HUES6 (cell line): ENCODE measurements around the gene PRICKLE2.

ENCODE experiments used
- H3K27ac ChIP-seq: 2 replicates; pipeline ENCODE4 v1.7.0; 2013; ENCODE audit warnings: low read depth, mild to moderate bottlenecking, low read length, inconsistent platforms
- H3K27me3 ChIP-seq: 2 replicates; pipeline ENCODE4 v1.6.1; 2013; ENCODE audit warnings: low read length; ENCODE audit not compliant: control insufficient read depth, insufficient read depth
- H3K36me3 ChIP-seq: 2 replicates; pipeline ENCODE4 v1.6.1; 2013; ENCODE audit warnings: low read length; ENCODE audit not compliant: control insufficient read depth, insufficient read depth
- H3K4me1 ChIP-seq: 2 replicates; pipeline ENCODE4 v1.6.1; 2013; ENCODE audit warnings: low read length; ENCODE audit not compliant: control insufficient read depth, insufficient read depth
- H3K4me3 ChIP-seq: 2 replicates; pipeline ENCODE4 v1.5.1; 2013; ENCODE audit warnings: low read depth, low read length
- H3K9ac ChIP-seq: one replicate; pipeline ENCODE4 v1.6.1; 2013; ENCODE audit warnings: mild to moderate bottlenecking, low read length
- H3K9me3 ChIP-seq: 2 replicates; pipeline ENCODE4 v1.6.1; 2013; ENCODE audit warnings: low read depth, low read length; ENCODE audit not compliant: control insufficient read depth, insufficient read depth

PRICKLE2 gene

GRCh38 chr3:64166584-64167162, 58.6 kb downstream of the PRICKLE2 start:
- H3K9ac ChIP-seq: no peak overlapping the region
- H3K4me1 ChIP-seq: peaks cover 32% of the 10 kb centered on the region
- H3K27me3 ChIP-seq: no peaks in the 10 kb centered on the region
- H3K27ac ChIP-seq: no peak overlapping the region
- H3K9me3 ChIP-seq: no peaks in the 10 kb centered on the region
- no peaks in the 10 kb centered on the region for H3K36me3 ChIP-seq
- no peak overlapping the region for H3K4me3 ChIP-seq

- peaks cover 36% of the 10 kb centered on the region for H3K4me1 ChIP-seq
- H3K27me3 ChIP-seq: no peaks in the 10 kb centered on the region
- H3K9me3 ChIP-seq: no peaks in the 10 kb centered on the region
- H3K4me3 ChIP-seq: no peak overlapping the region
- no peak overlapping the region for H3K9ac ChIP-seq
- no peaks in the 10 kb centered on the region for H3K36me3 ChIP-seq
- no peak overlapping the region for H3K27ac ChIP-seq
These were observed 60.9 kb downstream of the PRICKLE2 start for GRCh38 chr3:64164349-64164748.

GRCh38 chr3:64163755-64164148, 61.5 kb downstream of the PRICKLE2 start:
- H3K4me3 ChIP-seq: no peak overlapping the region
- H3K27ac ChIP-seq: no peak overlapping the region
- no peak overlapping the region for H3K9ac ChIP-seq
- H3K36me3 ChIP-seq: no peaks in the 10 kb centered on the region
- no peaks in the 10 kb centered on the region for H3K27me3 ChIP-seq
- H3K9me3 ChIP-seq: no peaks in the 10 kb centered on the region
- H3K4me1 ChIP-seq: peaks cover 36% of the 10 kb centered on the region

DNA sequence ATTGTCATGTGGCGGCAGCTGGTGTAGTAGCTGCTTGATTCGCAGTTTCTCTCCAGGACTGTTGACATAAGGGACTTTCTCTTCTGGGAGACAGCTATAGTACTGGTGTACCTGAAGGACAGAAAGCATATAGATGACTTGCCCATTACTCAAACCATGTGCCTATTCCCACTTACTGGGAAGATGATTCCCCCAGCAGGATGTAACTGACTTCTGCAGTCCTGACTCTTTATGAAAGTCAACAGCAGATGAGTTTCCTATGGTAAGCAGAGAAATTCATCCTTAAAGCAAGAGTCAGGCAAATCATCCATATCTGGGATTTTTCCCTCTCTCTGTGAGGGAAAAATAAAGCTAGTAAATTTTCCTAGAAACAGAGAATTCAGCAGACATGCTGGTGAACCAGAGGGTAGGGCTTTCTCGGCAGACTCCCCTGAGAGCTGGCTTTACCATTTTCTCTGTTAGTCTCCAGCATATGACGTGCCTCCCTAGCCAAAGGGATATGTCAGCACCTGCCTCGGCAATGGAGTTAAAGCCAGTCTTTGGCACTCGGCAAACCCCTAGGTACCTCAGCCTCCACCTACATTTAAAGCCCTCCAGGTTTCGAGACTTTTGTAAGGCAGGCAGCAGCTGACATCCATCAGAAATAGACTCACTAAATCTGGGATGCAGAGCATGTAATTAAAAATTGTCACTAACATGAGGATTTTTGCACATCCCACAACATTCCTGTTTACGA, 62.1 kb downstream of the PRICKLE2 start:
- H3K9me3 ChIP-seq: no peaks in the 10 kb centered on the region

DNA sequence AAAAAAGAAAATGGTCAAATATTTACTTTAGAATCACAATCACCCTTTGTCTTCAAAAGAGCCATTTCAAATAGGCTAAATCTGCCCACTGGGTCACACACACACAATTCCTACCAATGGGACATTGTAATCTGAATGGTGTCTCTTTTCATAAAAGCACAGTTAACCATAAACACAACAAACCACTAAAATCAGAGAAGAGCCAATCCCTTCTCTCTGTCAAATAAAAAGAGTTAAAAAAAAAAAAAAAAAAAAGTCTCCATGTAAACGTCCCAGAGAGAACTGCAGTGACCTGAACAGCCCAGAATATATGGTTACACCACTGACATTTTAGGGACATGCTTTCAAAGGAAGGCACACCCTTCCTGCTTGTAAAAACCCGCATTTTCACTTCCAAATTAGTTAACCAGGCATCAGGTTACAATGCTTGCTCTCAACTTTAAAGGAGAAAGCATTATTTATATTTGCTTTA, 63.7 kb downstream of the PRICKLE2 start:
- peaks cover 39% of the 10 kb centered on the region for H3K4me1 ChIP-seq
- H3K36me3 ChIP-seq: no peaks in the 10 kb centered on the region
- no peak overlapping the region for H3K27ac ChIP-seq
- no peaks in the 10 kb centered on the region for H3K9me3 ChIP-seq
- no peaks in the 10 kb centered on the region for H3K27me3 ChIP-seq
- H3K9ac ChIP-seq: no peak overlapping the region
- no peak overlapping the region for H3K4me3 ChIP-seq

More for the DNA sequence above, 62.1 kb downstream of the PRICKLE2 start:
- no peaks in the 10 kb centered on the region for H3K36me3 ChIP-seq
- H3K9ac ChIP-seq: no peak overlapping the region
- no peak overlapping the region for H3K27ac ChIP-seq
- peaks cover 36% of the 10 kb centered on the region for H3K4me1 ChIP-seq
- H3K27me3 ChIP-seq: no peaks in the 10 kb centered on the region
- H3K4me3 ChIP-seq: no peak overlapping the region

DNA sequence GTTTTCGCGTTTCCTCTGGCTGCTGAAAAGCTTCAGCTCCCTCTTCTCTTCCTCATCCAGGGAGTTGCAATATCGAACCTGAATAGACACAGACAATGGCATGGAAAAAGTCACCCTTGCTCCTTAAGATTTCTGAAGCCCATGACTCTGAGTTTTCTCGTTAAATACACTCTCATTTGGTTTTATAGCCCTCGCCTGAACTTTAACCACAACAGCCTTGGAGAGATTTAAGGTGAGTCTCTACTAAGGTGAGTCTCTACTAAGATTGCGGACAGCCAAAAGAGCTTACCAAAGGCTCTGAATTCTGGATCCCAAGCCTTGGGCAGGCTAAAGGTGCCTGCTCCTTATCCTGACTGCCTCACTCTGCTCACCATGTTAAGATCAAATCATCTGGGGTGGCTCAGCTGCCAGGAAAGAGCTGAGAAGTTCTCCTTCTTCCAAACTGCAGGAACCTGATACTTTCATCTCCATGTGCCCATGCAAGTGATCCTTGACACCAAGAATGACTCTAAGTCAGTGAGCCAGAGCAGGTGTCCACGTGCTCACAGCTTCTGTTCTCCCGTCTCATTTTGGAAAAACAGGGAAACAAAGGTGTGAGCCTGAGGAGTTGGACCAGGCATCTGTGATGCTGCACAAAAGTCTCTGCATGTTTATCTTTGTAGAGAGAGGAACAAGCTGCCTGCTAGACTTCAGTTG, 65.1 kb downstream of the PRICKLE2 start:
- no peak overlapping the region for H3K9ac ChIP-seq
- no peak overlapping the region for H3K4me3 ChIP-seq
- H3K36me3 ChIP-seq: no peaks in the 10 kb centered on the region
- H3K27me3 ChIP-seq: no peaks in the 10 kb centered on the region
- H3K27ac ChIP-seq: no peak overlapping the region
- H3K4me1 ChIP-seq: peaks cover 39% of the 10 kb centered on the region
- H3K9me3 ChIP-seq: no peaks in the 10 kb centered on the region

DNA sequence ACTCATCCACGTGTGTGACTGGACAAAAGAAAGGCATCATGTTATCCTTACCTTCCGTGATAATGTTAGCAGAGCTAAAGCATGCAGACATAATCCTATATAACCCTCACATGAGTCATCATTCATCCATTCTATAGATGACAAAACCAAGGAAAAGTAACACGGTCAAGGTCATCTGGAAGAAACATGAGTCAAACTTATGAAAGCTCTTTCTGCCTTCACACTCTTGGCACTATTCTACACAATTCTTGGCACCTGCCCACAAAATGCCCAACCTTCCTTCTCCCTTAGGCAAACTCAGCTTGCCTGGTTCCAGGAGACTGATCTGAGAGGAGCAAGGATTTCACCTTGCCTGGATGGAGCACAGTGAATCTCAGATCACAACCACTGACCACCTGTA, 66.9 kb downstream of the PRICKLE2 start:
- H3K9me3 ChIP-seq: no peaks in the 10 kb centered on the region
- no peaks in the 10 kb centered on the region for H3K36me3 ChIP-seq
- peaks cover 33% of the 10 kb centered on the region for H3K4me1 ChIP-seq
- H3K4me3 ChIP-seq: no peak overlapping the region
- no peak overlapping the region for H3K9ac ChIP-seq
- no peak overlapping the region for H3K27ac ChIP-seq
- H3K27me3 ChIP-seq: no peaks in the 10 kb centered on the region

GRCh38 chr3:64157150-64158035, 67.9 kb downstream of the PRICKLE2 start:
- Histone ChIP-seq H3K4me1 (peaks cover 24% of the 10 kb centered on the region), H3K27ac (no peak overlapping the region), H3K9ac (no peak overlapping the region), H3K36me3 (peaks cover 5% of the 10 kb centered on the region; the same call in 1 of the 2 replicates), H3K4me3 (no peak overlapping the region), H3K27me3 (no peaks in the 10 kb centered on the region), H3K9me3 (no peaks in the 10 kb centered on the region)

GRCh38 chr3:64155328-64155727, 69.9 kb downstream of the PRICKLE2 start:
- Histone ChIP-seq H3K27me3 (no peaks in the 10 kb centered on the region), H3K9ac (no peak overlapping the region), H3K9me3 (no peaks in the 10 kb centered on the region), H3K27ac (no peak overlapping the region), H3K36me3 (peaks cover 5% of the 10 kb centered on the region; the same call in 1 of the 2 replicates), H3K4me1 (peaks cover 11% of the 10 kb centered on the region), H3K4me3 (no peak overlapping the region)

DNA sequence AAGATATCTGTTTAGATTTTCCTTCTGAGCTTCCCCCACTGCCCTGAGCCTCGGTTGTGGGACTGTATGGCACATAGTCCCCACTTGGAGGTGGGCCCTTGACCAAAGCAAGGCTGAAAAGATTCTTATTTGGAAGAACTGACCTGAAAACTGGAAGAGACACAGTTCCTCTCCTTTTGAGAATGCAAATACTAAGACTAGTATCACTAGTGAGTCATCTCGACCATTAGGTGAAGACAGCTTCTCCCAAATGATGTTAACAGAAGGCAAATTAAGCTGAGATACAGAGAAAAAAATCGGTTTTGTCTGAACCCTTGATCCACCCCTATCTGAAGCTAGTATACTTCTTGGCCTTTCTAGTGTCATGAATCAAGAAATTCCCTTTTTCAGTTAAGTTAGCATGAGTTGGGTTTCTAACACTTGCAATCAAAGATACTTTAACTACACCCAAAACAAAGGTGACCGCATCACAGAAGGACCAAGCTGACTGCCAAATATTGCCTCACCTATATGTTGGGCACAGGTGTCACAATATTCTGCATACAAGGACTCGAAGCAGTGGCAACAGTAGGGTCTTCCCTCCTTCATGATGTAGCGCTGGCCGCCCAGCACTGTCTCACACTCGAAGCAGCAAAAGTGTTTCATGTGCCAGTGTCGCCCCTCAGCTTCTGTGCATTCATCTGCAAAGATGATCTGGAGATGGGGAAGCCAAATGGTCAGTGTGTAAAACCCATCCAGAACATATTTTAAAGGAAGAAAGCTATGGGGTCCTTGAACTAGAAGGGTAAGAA, 72.4 kb downstream of the PRICKLE2 start:
- no peak overlapping the region for H3K4me3 ChIP-seq

More for the DNA sequence above, 72.4 kb downstream of the PRICKLE2 start:
- Histone ChIP-seq H3K9me3 (no peaks in the 10 kb centered on the region), H3K27ac (no peak overlapping the region), H3K27me3 (no peaks in the 10 kb centered on the region), H3K4me1 (peaks cover 29% of the 10 kb centered on the region), H3K36me3 (peaks cover 5% of the 10 kb centered on the region; the same call in 1 of the 2 replicates), H3K9ac (no peak overlapping the region)
